H1 (cell line): ENCODE measurements around the gene KIF26B. TPM values are rescaled to one million over a fixed set of nuclear protein-coding genes. Genes with fewer than 3 reads are reported as not detected.

Experiments
- CTCF ChIA-PET: fragments of 300-600 bp; sonication (Branson Sonifier 250); formaldehyde crosslinking; loops from one replicate; lab custom pipeline; 2021; ENCODE audit not compliant: partially characterized antibody; lab: Charles Lee
- POLR2A ChIA-PET: fragments of 300-600 bp; sonication (Branson Sonifier 250); formaldehyde crosslinking; loops from one replicate; lab custom pipeline; 2021; ENCODE audit warnings: inconsistent platforms; ENCODE audit not compliant: partially characterized antibody; lab: Charles Lee
- DNase-seq, 2 experiments: peaks; one replicate each; pipeline versions ENCODE4 v3.0.0 to v3.0.0-alpha.2; 2010 to 2022; ENCODE audit warnings: low spot score in 2 of 2, low read depth in 1 of 2, mixed read lengths in 1 of 2
- FAIRE-seq: peaks from 2 replicates; lab custom pipeline; 2011; peaks lifted over from hg19 to GRCh38; lab: Jason Lieb, UNC
- H2AFZ ChIP-seq: 2 replicates; pipeline ENCODE4 v1.8.1; 2012; ENCODE audit warnings: low read length, inconsistent platforms
- H2AK5ac ChIP-seq: 2 replicates; pipeline ENCODE4 v1.6.1; 2013; ENCODE audit warnings: low read depth, low read length
- H2BK120ac ChIP-seq: replicated peaks from 2 replicates; pipeline ENCODE3; 2013; ENCODE audit warnings: low read depth, low read length, inconsistent platforms
- H2BK12ac ChIP-seq: 2 replicates; pipeline ENCODE4 v1.6.1; 2013; ENCODE audit warnings: low read depth, low read length
- H2BK15ac ChIP-seq: 2 replicates; pipeline ENCODE4 v1.6.1; 2013; ENCODE audit warnings: low read length
- H2BK20ac ChIP-seq: 2 replicates; pipeline ENCODE4 v1.6.1; 2013; ENCODE audit warnings: low read length
- H2BK5ac ChIP-seq: 2 replicates; pipeline ENCODE4 v1.6.1; 2013; ENCODE audit warnings: low read depth, low read length
- H3K14ac ChIP-seq: 2 replicates; pipeline ENCODE4 v1.6.1; 2013; ENCODE audit warnings: inconsistent platforms; ENCODE audit not compliant: insufficient read length
- H3K18ac ChIP-seq: 2 replicates; pipeline ENCODE4 v1.6.1; 2013; ENCODE audit warnings: low read length; ENCODE audit errors: extremely low read depth
- H3K23ac ChIP-seq: 2 replicates; pipeline ENCODE4 v1.6.1; 2013; ENCODE audit warnings: inconsistent platforms; ENCODE audit not compliant: insufficient read length
- H3K23me2 ChIP-seq: 2 replicates; pipeline ENCODE4 v1.6.1; 2013; ENCODE audit warnings: low read depth, low read length
- H3K27ac ChIP-seq: 2 replicates; pipeline ENCODE4 v1.6.1; 2011; ENCODE audit warnings: low read depth, low read length, inconsistent platforms
- H3K27me3 ChIP-seq, 4 experiments: replicated peaks in 1 of 4; 1 replicate in 1 of 4; 2 replicates in 3 of 4; pipeline versions ENCODE4 v1.6.1 to v1.8.1; 2011 to 2013; ENCODE audit warnings: low read length in 3 of 4, mild to moderate bottlenecking in 3 of 4, inconsistent platforms in 2 of 4, mixed read lengths in 2 of 4, moderate library complexity in 1 of 4; ENCODE audit not compliant: control insufficient read depth in 3 of 4, insufficient read depth in 3 of 4; ENCODE audit errors: extremely low read depth in 1 of 4
- H3K36me3 ChIP-seq, 4 experiments: 2 replicates each; pipeline versions ENCODE4 v1.6.1 to v1.8.1; 2011 to 2013; ENCODE audit warnings: mild to moderate bottlenecking in 4 of 4, low read length in 3 of 4, moderate library complexity in 2 of 4, control low read depth in 1 of 4, inconsistent platforms in 1 of 4; ENCODE audit not compliant: insufficient read depth in 4 of 4, control insufficient read depth in 2 of 4
- H3K4ac ChIP-seq: replicated peaks from 2 replicates; pipeline ENCODE3; 2013; ENCODE audit warnings: low read length, low read depth, mixed read lengths, inconsistent platforms; ENCODE audit not compliant: insufficient read length
- H3K4me1 ChIP-seq, 4 experiments: replicated peaks in 1 of 4; 1 replicate in 1 of 4; 2 replicates in 3 of 4; pipeline versions ENCODE4 v1.6.1 to v1.8.1; 2011 to 2013; ENCODE audit warnings: low read length in 3 of 4, inconsistent platforms in 2 of 4, mixed read lengths in 1 of 4; ENCODE audit not compliant: insufficient read depth in 4 of 4, control insufficient read depth in 3 of 4
- H3K4me2 ChIP-seq, 2 experiments: 2 replicates each; pipeline versions ENCODE4 v1.6.1 to v1.8.1; 2011 to 2013; ENCODE audit warnings: low read depth in 2 of 2, low read length in 2 of 2, control low read depth in 1 of 2, inconsistent platforms in 1 of 2, mild to moderate bottlenecking in 1 of 2; ENCODE audit not compliant: insufficient read depth in 1 of 2
- H3K4me3 ChIP-seq, 4 experiments: fragments of 200-600, 300-600 bp in 1 of 4; sonication (generic), shearing (Covaris generic), sonication (Bioruptor Twin) in 1 of 4; 2 replicates each; pipeline versions ENCODE4 v1.5.1 to v1.8.1; 2011 to 2016; ENCODE audit warnings: low read length in 4 of 4, low read depth in 3 of 4, control low read depth in 2 of 4, inconsistent platforms in 2 of 4, mild to moderate bottlenecking in 2 of 4, mixed read lengths in 1 of 4, moderate library complexity in 1 of 4; ENCODE audit not compliant: insufficient read depth in 2 of 4; ENCODE audit errors: extremely low read depth in 1 of 4
- H3K56ac ChIP-seq: replicated peaks from 2 replicates; pipeline ENCODE3; 2013; ENCODE audit warnings: low read depth, mild to moderate bottlenecking, mixed read lengths, low read length, inconsistent platforms; ENCODE audit not compliant: insufficient read length
- H3K79me1 ChIP-seq: 2 replicates; pipeline ENCODE4 v1.6.1; 2013; ENCODE audit warnings: low read depth, low read length, control low read depth
- H3K79me2 ChIP-seq, 2 experiments: 2 replicates each; pipeline versions ENCODE4 v1.6.1 to v1.8.1; 2012 to 2013; ENCODE audit warnings: low read length in 2 of 2, mild to moderate bottlenecking in 2 of 2, inconsistent platforms in 1 of 2; ENCODE audit not compliant: insufficient read depth in 2 of 2, control insufficient read depth in 1 of 2
- H3K9ac ChIP-seq, 4 experiments: replicated peaks in 1 of 4; 1 replicate in 1 of 4; 2 replicates in 3 of 4; pipeline versions ENCODE4 v1.6.1 to v1.8.1; 2011 to 2013; ENCODE audit warnings: low read depth in 3 of 4, low read length in 3 of 4, control low read depth in 2 of 4, mild to moderate bottlenecking in 2 of 4, moderate library complexity in 2 of 4, inconsistent platforms in 1 of 4; ENCODE audit errors: extremely low read depth in 1 of 4
- H3K9me3 ChIP-seq, 2 experiments: 2 replicates each; pipeline versions ENCODE4 v1.6.1 to v1.8.1; 2012 to 2013; ENCODE audit warnings: mild to moderate bottlenecking in 2 of 2, moderate library complexity in 2 of 2, control low read depth in 1 of 2, inconsistent platforms in 1 of 2, low read depth in 1 of 2, low read length in 1 of 2, mixed read lengths in 1 of 2; ENCODE audit not compliant: insufficient read depth in 2 of 2
- H4K20me1 ChIP-seq, 2 experiments: replicated peaks in 1 of 2; 2 replicates each; pipeline versions ENCODE3 to v1.8.1; 2011 to 2013; ENCODE audit warnings: inconsistent platforms in 2 of 2, low read length in 2 of 2, mild to moderate bottlenecking in 1 of 2; ENCODE audit not compliant: insufficient read depth in 2 of 2, control insufficient read depth in 1 of 2
- H4K5ac ChIP-seq: 2 replicates; pipeline ENCODE4 v1.6.1; 2013; ENCODE audit warnings: low read length, low read depth, mixed read lengths, inconsistent platforms; ENCODE audit not compliant: insufficient read length
- H4K8ac ChIP-seq: 2 replicates; pipeline ENCODE4 v1.8.0; 2013; ENCODE audit warnings: mild to moderate bottlenecking, moderate library complexity, low read length, inconsistent platforms; ENCODE audit not compliant: insufficient read depth; ENCODE audit errors: extremely low read depth
- H4K91ac ChIP-seq: replicated peaks from 2 replicates; pipeline ENCODE3; 2013; ENCODE audit warnings: low read length, mixed read lengths, inconsistent platforms; ENCODE audit not compliant: insufficient read length
- BACH1 ChIP-seq: IDR thresholded peaks from 2 replicates; pipeline ENCODE4 v1.6.1; 2012; ENCODE audit warnings: low read length, improper control_type of control experiment
- CREB1 ChIP-seq: IDR thresholded peaks from 2 replicates; pipeline ENCODE4 v1.6.1; 2012; ENCODE audit warnings: inconsistent platforms
- EP300 ChIP-seq, 2 experiments: IDR thresholded peaks; 1 replicate in 1 of 2; 2 replicates in 1 of 2; pipeline ENCODE4 v1.6.1; 2011 to 2012; ENCODE audit warnings: low read depth in 2 of 2, low read length in 2 of 2, mild to moderate bottlenecking in 2 of 2, borderline replicate concordance in 1 of 2, inconsistent platforms in 1 of 2, moderate library complexity in 1 of 2
- EZH2 ChIP-seq: fragments of 200-600 bp; sonication (generic); IDR thresholded peaks from 2 replicates; pipeline ENCODE4 v1.7.1; 2012; ENCODE audit warnings: low read depth, mild to moderate bottlenecking, moderate library complexity, low read length, inconsistent platforms; ENCODE audit not compliant: severe bottlenecking
- JUND ChIP-seq: IDR thresholded peaks from 2 replicates; pipeline ENCODE4 v1.6.1; 2011; ENCODE audit warnings: mild to moderate bottlenecking, improper control_type of control experiment, low read length
- KDM4A ChIP-seq: IDR thresholded peaks from one replicate; pipeline ENCODE4 v1.7.1; 2012; ENCODE audit warnings: low read depth, mild to moderate bottlenecking, moderate library complexity, low read length, inconsistent platforms; ENCODE audit not compliant: severe bottlenecking
- MAX ChIP-seq: IDR thresholded peaks from 2 replicates; pipeline ENCODE4 v1.6.1; 2012; ENCODE audit warnings: inconsistent platforms
- POLR2A ChIP-seq, 2 experiments: IDR thresholded peaks; 1 replicate in 1 of 2; 2 replicates in 1 of 2; pipeline ENCODE4 v1.6.1; 2011; ENCODE audit warnings: low read depth in 2 of 2, low read length in 2 of 2, mild to moderate bottlenecking in 2 of 2; ENCODE audit errors: control extremely low read depth in 1 of 2
- RBBP5 ChIP-seq: IDR thresholded peaks from 2 replicates; pipeline ENCODE4 v1.7.1; 2012; ENCODE audit warnings: low read depth, mild to moderate bottlenecking, inconsistent platforms, low read length, moderate library complexity, borderline replicate concordance
- RNF2 ChIP-seq: fragments of 200-900, 300-1000 bp; sonication (generic); IDR thresholded peaks from 2 replicates; pipeline ENCODE4 v1.7.1; 2016; ENCODE audit warnings: borderline replicate concordance, low read depth, mild to moderate bottlenecking, antibody characterized with exemption, low read length; ENCODE audit not compliant: poor library complexity, severe bottlenecking; ENCODE audit errors: missing control alignments
- TAF7 ChIP-seq: optimal IDR thresholded peaks from 2 replicates; pipeline ENCODE3; 2011; ENCODE audit warnings: low read depth, mild to moderate bottlenecking, inconsistent platforms, low read length, moderate library complexity, borderline replicate concordance
- WGBS, 2 experiments: shearing (Covaris generic) in 1 of 2; methylation state at CpG; one replicate each; pipeline versions ENCODE4 v1.1.6 to v1.1.7; 2013 to 2015; ENCODE audit warnings: low lambda C conversion rate in 2 of 2, mixed read lengths in 2 of 2, inconsistent platforms in 1 of 2, low coverage in 1 of 2, missing lambda C conversion rate in 1 of 2; ENCODE audit not compliant: insufficient replicate concordance in 2 of 2, insufficient coverage in 1 of 2, insufficient read length in 1 of 2; ENCODE audit errors: extremely low coverage in 1 of 2, missing lambda C conversion rate in 1 of 2; 5-methylcytosine and 5-hydroxymethylcytosine counted together
- polyA plus RNA-seq, 7 experiments: library from polyadenylated mRNA; depleted of rRNA in 3 of 7; stranded (reverse) in 5 of 7; unstranded in 2 of 7; fragments of >200 nt in 5 of 7; fragments of 200-250 nt in 2 of 7; gene quantifications; 1 replicate in 5 of 7; 2 replicates in 1 of 7; 4 replicates in 1 of 7; pipeline versions ENCODE4 v1.2.1 to v1.2.3, GENCODE V29; 2011 to 2013; ENCODE audit warnings: missing spikeins in 2 of 7, mixed read lengths in 2 of 7
- total RNA-seq: library from RNA; stranded (reverse); fragmentation: NEBNext Ultra II Directional; extraction: Animal tissue kit (Norgen Biotek cat#: 25700); gene quantifications from 2 replicates; pipeline ENCODE4 v1.2.1, GENCODE V29; 2021

Gene KIF26B
- total and polyA plus RNA-seq, 2 of the 8 experiments (the other 6 are each of a cell fraction or from before 2014, with no cell fraction given): 0.06 to 0.28 TPM

GRCh38 chr1:245730801-245731200 lies 576.0 kb downstream of the KIF26B start:
- no peak overlapping the region for H2AK5ac ChIP-seq
- no peak overlapping the region for H3K56ac ChIP-seq
- WGBS, 2 experiments: 95% methylated on average over 2 of the region's 2 CpGs; no CpG with 5 or more reads in 1 of the 2 experiments
- H4K8ac ChIP-seq: no peak overlapping the region
- H3K23ac ChIP-seq: no peak overlapping the region
- no peaks in the 10 kb centered on the region for H3K23me2 ChIP-seq
- no peaks in the 10 kb centered on the region for H3K27me3 ChIP-seq
- DNase-seq (no peak), FAIRE-seq (no peak)
- H3K4ac ChIP-seq: no peak overlapping the region
- no peak overlapping the region for H2BK15ac ChIP-seq
- no peak overlapping the region for H3K18ac ChIP-seq
- H2BK12ac ChIP-seq: no peak overlapping the region
- no peaks in the 10 kb centered on the region for H3K36me3 ChIP-seq
- H3K4me1 ChIP-seq: no peaks in the 10 kb centered on the region
- no peak overlapping the region for H3K4me3 ChIP-seq
- no peak overlapping the region for H3K4me2 ChIP-seq
- H3K9me3 ChIP-seq: no peaks in the 10 kb centered on the region
- H2BK20ac ChIP-seq: no peak overlapping the region
- no peak overlapping the region for H2BK120ac ChIP-seq
- no peak overlapping the region for H3K9ac ChIP-seq
- H4K5ac ChIP-seq: no peak overlapping the region
- H3K14ac ChIP-seq: no peak overlapping the region
- POLR2A ChIA-PET: no interaction called here
- H3K27ac ChIP-seq: no peak overlapping the region
- H4K20me1 ChIP-seq: no peaks in the 10 kb centered on the region
- H3K79me2 ChIP-seq: no peaks in the 10 kb centered on the region
- no peak overlapping the region for H4K91ac ChIP-seq
- CTCF ChIA-PET: interaction anchor here (1.2 kb wide), 1 partner anchor 129 kb away, joined by 3 read pairs; no protein-coding TSS in a partner anchor
- no peaks in the 10 kb centered on the region for H3K79me1 ChIP-seq
- H2BK5ac ChIP-seq: no peak overlapping the region
- no peak overlapping the region for H2AFZ ChIP-seq
- TF ChIP-seq POLR2A (IDR thresholded peaks at IDR 0.05; ENCODE audit: control extremely low read depth in 1 of 2, low read depth in 2 of 2, low read length in 2 of 2) (no peak), KDM4A (no peak), RNF2 (no peak), TAF7 (no peak), RBBP5 (no peak), EZH2 (no peak), CREB1 (no peak), MAX (no peak), EP300 (IDR thresholded peaks at IDR 0.05; ENCODE audit: borderline replicate concordance in 1 of 2, low read depth in 2 of 2, low read length in 2 of 2) (no peak), JUND (no peak), BACH1 (no peak)
